Non-pigmented ciliary epithelial cell (primary cell): Measurements from ENCODE around the gene SLC6A6.

Experiments
- DNase-seq: peaks from one replicate; pipeline ENCODE4 v3.0.0-alpha.2; 2010; ENCODE audit warnings: low read depth

Gene SLC6A6

GRCh38 chr3:14454639-14455310 is 52.4 kb downstream of the SLC6A6 start:
- no peak for DNase-seq

GRCh38 chr3:14455571-14456317 is 53.3 kb downstream of the SLC6A6 start:
- DNase-seq: no peak

- no peak for DNase-seq
Measured at GRCh38 chr3:14456794-14457193, 54.4 kb downstream of the SLC6A6 start.

- DNase-seq: no peak
Measured at GRCh38 chr3:14457481-14457880, 55.1 kb downstream of the SLC6A6 start.

GRCh38 chr3:14457999-14458398 is 55.6 kb downstream of the SLC6A6 start:
- no peak for DNase-seq

- no peak for DNase-seq
Measured at GRCh38 chr3:14458434-14459275, 56.2 kb downstream of the SLC6A6 start.

GRCh38 chr3:14459384-14459783 is 57.0 kb downstream of the SLC6A6 start:
- DNase-seq: no peak

GRCh38 chr3:14459787-14460186 is 57.4 kb downstream of the SLC6A6 start:
- DNase-seq: no peak

GRCh38 chr3:14460342-14461005 is 58.1 kb downstream of the SLC6A6 start:
- no peak for DNase-seq

GRCh38 chr3:14461006-14461747 is 58.8 kb downstream of the SLC6A6 start:
- no peak for DNase-seq

- no peak for DNase-seq
Measured at GRCh38 chr3:14461748-14462324, 59.4 kb downstream of the SLC6A6 start.

- no peak for DNase-seq
Measured at GRCh38 chr3:14462738-14463137, 60.3 kb downstream of the SLC6A6 start.

GRCh38 chr3:14463330-14464140 is 61.1 kb downstream of the SLC6A6 start:
- DNase-seq: no peak

- DNase-seq: no peak
Measured at GRCh38 chr3:14464141-14464465, 61.7 kb downstream of the SLC6A6 start.

GRCh38 chr3:14464521-14464920 is 62.1 kb downstream of the SLC6A6 start:
- no peak for DNase-seq

GRCh38 chr3:14465425-14465824 is 63.0 kb downstream of the SLC6A6 start:
- no peak for DNase-seq

GRCh38 chr3:14466179-14466903 is 63.9 kb downstream of the SLC6A6 start:
- DNase-seq: no peak

GRCh38 chr3:14467814-14468620 is 65.6 kb downstream of the SLC6A6 start:
- no peak for DNase-seq

- DNase-seq: no peak
Measured at GRCh38 chr3:14468621-14468981, 66.2 kb downstream of the SLC6A6 start.
